ENCODE results near the gene TEX53. TPM values are rescaled to one million over a fixed set of nuclear protein-coding genes. Genes with fewer than 3 reads are reported as not detected.

The TEX53 gene
- total and polyA plus RNA-seq, 8 donors, result not detected

GRCh38 chr9:114631166-114631565 is 26.4 kb downstream of the TEX53 start:
- intact Hi-C loops (cut with DNase I), result no loop called here
- Histone ChIP-seq H3K4me3 (no peak overlapping the region), H3K4me1 (no peaks in the 10 kb centered on the region), H3K36me3 (peaks cover 0 to 89% of the 10 kb centered on the region in 2 donors), H3K27ac (no peak overlapping the region), H3K27me3 (no peaks in the 10 kb centered on the region), H3K9me3 (no peaks in the 10 kb centered on the region)
- DNase-seq (no peak), ATAC-seq (no peak)
- TF ChIP-seq, protein P1, sequence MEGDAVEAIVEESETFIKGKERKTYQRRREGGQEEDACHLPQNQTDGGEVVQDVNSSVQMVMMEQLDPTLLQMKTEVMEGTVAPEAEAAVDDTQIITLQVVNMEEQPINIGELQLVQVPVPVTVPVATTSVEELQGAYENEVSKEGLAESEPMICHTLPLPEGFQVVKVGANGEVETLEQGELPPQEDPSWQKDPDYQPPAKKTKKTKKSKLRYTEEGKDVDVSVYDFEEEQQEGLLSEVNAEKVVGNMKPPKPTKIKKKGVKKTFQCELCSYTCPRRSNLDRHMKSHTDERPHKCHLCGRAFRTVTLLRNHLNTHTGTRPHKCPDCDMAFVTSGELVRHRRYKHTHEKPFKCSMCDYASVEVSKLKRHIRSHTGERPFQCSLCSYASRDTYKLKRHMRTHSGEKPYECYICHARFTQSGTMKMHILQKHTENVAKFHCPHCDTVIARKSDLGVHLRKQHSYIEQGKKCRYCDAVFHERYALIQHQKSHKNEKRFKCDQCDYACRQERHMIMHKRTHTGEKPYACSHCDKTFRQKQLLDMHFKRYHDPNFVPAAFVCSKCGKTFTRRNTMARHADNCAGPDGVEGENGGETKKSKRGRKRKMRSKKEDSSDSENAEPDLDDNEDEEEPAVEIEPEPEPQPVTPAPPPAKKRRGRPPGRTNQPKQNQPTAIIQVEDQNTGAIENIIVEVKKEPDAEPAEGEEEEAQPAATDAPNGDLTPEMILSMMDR (IDR thresholded peaks at IDR 0.05), result no peak

- DNase-seq (no peak), ATAC-seq (no peak)
- intact Hi-C loops (cut with DNase I), result no loop called here
- H3K27ac ChIP-seq, result no peak overlapping the region
- no peak overlapping the region for H3K4me3 ChIP-seq
- H3K4me1 ChIP-seq, result no peaks in the 10 kb centered on the region
- no peaks in the 10 kb centered on the region for H3K27me3 ChIP-seq
- H3K9me3 ChIP-seq, result no peaks in the 10 kb centered on the region
- peaks cover 0 to 76% of the 10 kb centered on the region in 2 donors for H3K36me3 ChIP-seq
- TF ChIP-seq, protein P1 (IDR thresholded peaks at IDR 0.05), result no peak
Observed at GRCh38 chr9:114629563-114630090, 28.0 kb downstream of the TEX53 start.

DNA sequence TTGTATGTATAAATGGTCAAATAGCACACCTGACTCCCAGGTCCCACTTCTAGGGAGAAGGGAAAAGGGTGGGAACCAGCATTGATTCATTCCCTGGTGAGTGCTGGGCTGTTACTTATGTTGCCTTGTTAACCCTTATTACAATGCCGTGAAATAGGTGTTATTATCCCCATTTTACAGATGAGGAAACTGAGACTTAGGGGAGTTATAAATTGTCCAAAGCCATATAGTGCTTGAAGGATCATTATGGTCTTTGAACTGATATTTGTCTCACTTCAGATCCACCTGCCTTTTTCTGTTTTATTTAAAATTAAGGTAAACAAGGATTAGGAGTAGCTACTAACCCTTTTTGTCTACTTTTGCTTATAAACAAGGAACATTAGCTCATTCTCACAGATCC is 30.1 kb downstream of the TEX53 start:
- peaks cover 0 to under 1% of the 10 kb centered on the region in 2 donors for H3K4me1 ChIP-seq
- no peak overlapping the region for H3K27ac ChIP-seq
- DNase-seq (no peak), ATAC-seq (no peak)
- no peak overlapping the region for H3K4me3 ChIP-seq
- no peaks in the 10 kb centered on the region for H3K9me3 ChIP-seq
- TF ChIP-seq, protein P1 (IDR thresholded peaks at IDR 0.05), result no peak
- intact Hi-C loops (cut with DNase I), result no loop called here
- peaks cover 0 to 55% of the 10 kb centered on the region in 2 donors for H3K36me3 ChIP-seq
- no peaks in the 10 kb centered on the region for H3K27me3 ChIP-seq

- Histone ChIP-seq H3K27me3 (no peaks in the 10 kb centered on the region), H3K9me3 (no peaks in the 10 kb centered on the region), H3K27ac (no peak overlapping the region), H3K4me1 (peaks cover 0 to 9% of the 10 kb centered on the region in 2 donors), H3K4me3 (no peak overlapping the region), H3K36me3 (peaks cover 0 to 51% of the 10 kb centered on the region in 2 donors)
- no peak for DNase-seq
- intact Hi-C loops (cut with DNase I), result no loop called here
- no peak for ATAC-seq
- TF ChIP-seq, protein P1 (IDR thresholded peaks at IDR 0.05), result no peak
Observed at GRCh38 chr9:114626415-114627020, 31.1 kb downstream of the TEX53 start.

DNA sequence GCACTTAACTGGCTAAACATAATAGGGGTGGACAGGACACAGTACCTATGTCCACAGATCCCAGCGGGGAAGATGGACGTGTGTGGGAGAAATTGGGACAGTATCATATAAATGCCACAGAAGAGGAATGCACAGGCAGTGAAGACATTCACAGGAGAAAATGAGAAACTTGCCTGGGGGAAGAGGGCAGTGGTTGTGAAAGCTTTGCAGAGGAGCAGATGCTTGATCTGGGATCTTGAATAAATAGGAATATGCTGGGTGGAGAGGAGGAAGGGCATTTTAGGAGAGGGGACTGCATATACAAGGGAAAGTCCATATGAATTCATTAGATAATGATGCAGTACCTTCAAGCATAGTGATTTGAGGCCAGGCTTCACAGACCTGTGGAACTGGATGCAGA is 32.9 kb downstream of the TEX53 start:
- H3K4me3 ChIP-seq, result no peak overlapping the region
- H3K4me1 ChIP-seq, result peaks cover 0 to 11% of the 10 kb centered on the region in 2 donors
- H3K27me3 ChIP-seq, result no peaks in the 10 kb centered on the region
- TF ChIP-seq, protein P1 (IDR thresholded peaks at IDR 0.05), result no peak
- no peak for DNase-seq
- no peaks in the 10 kb centered on the region for H3K9me3 ChIP-seq
- ATAC-seq, result no peak
- no peak overlapping the region for H3K27ac ChIP-seq
- H3K36me3 ChIP-seq, result peaks cover 0 to 32% of the 10 kb centered on the region in 2 donors
- intact Hi-C loops (cut with DNase I), result no loop called here

Measured in left lung (tissue), 10 donors.